Endodermal cell (in vitro differentiated cells): ENCODE data around the gene B4GALNT3. TPM values are rescaled to one million over a fixed set of nuclear protein-coding genes. Genes with fewer than 3 reads are reported as not detected.

Source experiments
- DNase-seq: peaks from one replicate; pipeline ENCODE4 v3.0.0-alpha.2; 2017
- H3K27ac ChIP-seq: 2 replicates; pipeline ENCODE4 v1.5.1; 2013; ENCODE audit warnings: mild to moderate bottlenecking, low read depth, low read length, moderate library complexity
- H3K27me3 ChIP-seq: 2 replicates; pipeline ENCODE4 v1.6.1; 2013; ENCODE audit warnings: mild to moderate bottlenecking, low read length, moderate library complexity; ENCODE audit not compliant: insufficient read depth, control insufficient read depth, poor library complexity, severe bottlenecking
- H3K36me3 ChIP-seq: 2 replicates; pipeline ENCODE4 v1.7.0; 2013; ENCODE audit warnings: mild to moderate bottlenecking, low read length, moderate library complexity; ENCODE audit not compliant: control insufficient read depth, insufficient read depth
- H3K4me1 ChIP-seq: one replicate; pipeline ENCODE4 v1.7.0; 2013; ENCODE audit warnings: low read length; ENCODE audit not compliant: control insufficient read depth, insufficient read depth
- H3K4me3 ChIP-seq: 2 replicates; pipeline ENCODE4 v1.5.1; 2013; ENCODE audit warnings: mild to moderate bottlenecking, low read length, moderate library complexity
- H3K9ac ChIP-seq: 2 replicates; pipeline ENCODE4 v1.6.1; 2013; ENCODE audit warnings: mild to moderate bottlenecking, low read length, moderate library complexity; ENCODE audit not compliant: poor library complexity, severe bottlenecking; ENCODE audit errors: extremely low read depth
- H3K9me3 ChIP-seq: 2 replicates; pipeline ENCODE4 v1.6.1; 2013; ENCODE audit warnings: mild to moderate bottlenecking, low read length, moderate library complexity; ENCODE audit not compliant: control insufficient read depth
- H3K27ac Mint-ChIP-seq: 2 replicates; pipeline ENCODE4 v1.8.0; 2020; ENCODE audit warnings: mixed read lengths
- H3K27me3 Mint-ChIP-seq: 2 replicates; pipeline ENCODE4 v1.8.0; 2021; ENCODE audit warnings: mild to moderate bottlenecking, mixed read lengths; ENCODE audit not compliant: insufficient read depth
- H3K36me3 Mint-ChIP-seq: 2 replicates; pipeline ENCODE4 v1.8.0; 2020; ENCODE audit warnings: low read depth, mixed read lengths
- H3K4me1 Mint-ChIP-seq: 2 replicates; pipeline ENCODE4 v1.8.0; 2020; ENCODE audit warnings: mixed read lengths
- H3K4me3 Mint-ChIP-seq: 2 replicates; pipeline ENCODE4 v1.8.0; 2020; ENCODE audit warnings: mild to moderate bottlenecking, moderate library complexity, mixed read lengths
- H3K9me3 Mint-ChIP-seq: 2 replicates; pipeline ENCODE4 v1.8.0; 2020; ENCODE audit warnings: mild to moderate bottlenecking, mixed read lengths
- CTCF ChIP-seq: fragments of 200-600 bp; sonication (generic); conservative IDR thresholded peaks from 2 replicates; pipeline ENCODE4 v1.5.0; 2021; ENCODE audit warnings: antibody characterized with exemption, mild to moderate bottlenecking
- WGBS, 2 experiments: methylation state at CpG; one replicate each; pipeline versions ENCODE4 v1.1.5 to v1.1.7; 2013; ENCODE audit warnings: missing lambda C conversion rate in 2 of 2, mixed read lengths in 1 of 2; ENCODE audit not compliant: insufficient coverage in 1 of 2, insufficient read length in 1 of 2; 5-methylcytosine and 5-hydroxymethylcytosine counted together
- total RNA-seq, 2 donors: library from RNA; stranded (reverse); fragmentation: NEBNext Ultra II Directional in 1 of 2; extraction: Animal tissue kit (Norgen Biotek cat#: 25700) in 1 of 2; gene quantifications; 2 replicates in 1 of 2; 3 replicates in 1 of 2; pipeline ENCODE4 v1.2.1, GENCODE V29; 2021

Gene B4GALNT3
- total RNA-seq, 2 donors from 2014 or later: 61.5 to 155 TPM

GRCh38 chr12:459050-459429, 699 bp upstream of the B4GALNT3 start:
- Mint-ChIP-seq H3K9me3 (peaks cover 5% of the 10 kb centered on the region), H3K27me3 (peaks cover 37% of the 10 kb centered on the region), H3K4me3 (peak overlapping the region; percentile 75), H3K4me1 (peaks cover 42% of the 10 kb centered on the region), H3K36me3 (peaks cover 8% of the 10 kb centered on the region), H3K27ac (no peak overlapping the region)
- 82 to 88% methylated on average over 5 of the region's 5 CpGs for WGBS, 2 experiments
- Histone ChIP-seq H3K9ac (peak overlapping the region; percentile 48), H3K9me3 (no peaks in the 10 kb centered on the region), H3K36me3 (no peaks in the 10 kb centered on the region), H3K4me3 (peak overlapping the region; percentile 89), H3K4me1 (peaks cover 17% of the 10 kb centered on the region), H3K27ac (no peak overlapping the region), H3K27me3 (peaks cover 13% of the 10 kb centered on the region)
- DNase-seq: no peak
- TF ChIP-seq CTCF: no peak

GRCh38 chr12:460261-461230, 807 bp downstream of the B4GALNT3 start:
- WGBS, 2 experiments: 1 to 3% methylated on average over 36 to 109 of the region's 109 CpGs
- peaks cover 50% of the 10 kb centered on the region for H3K4me1 Mint-ChIP-seq
- Histone ChIP-seq H3K4me3 (peak overlapping the region; percentile 75), H3K4me1 (peaks cover 19% of the 10 kb centered on the region), H3K27me3 (peaks cover 13% of the 10 kb centered on the region), H3K9ac (peak overlapping the region; percentile 15), H3K36me3 (no peaks in the 10 kb centered on the region), H3K9me3 (no peaks in the 10 kb centered on the region), H3K27ac (no peak overlapping the region)
- H3K9me3 Mint-ChIP-seq: peaks cover 3% of the 10 kb centered on the region
- H3K27ac Mint-ChIP-seq: peak overlapping the region; percentile 49
- peaks cover 8% of the 10 kb centered on the region for H3K36me3 Mint-ChIP-seq
- no peak for TF ChIP-seq CTCF
- H3K27me3 Mint-ChIP-seq: peaks cover 37% of the 10 kb centered on the region
- DNase-seq: peak; percentile 75
- peak overlapping the region; percentile 75 for H3K4me3 Mint-ChIP-seq

GRCh38 chr12:461425-461824, 1.7 kb downstream of the B4GALNT3 start:
- WGBS, 2 experiments: 72 to 75% methylated on average over 13 of the region's 13 CpGs
- H3K27ac Mint-ChIP-seq: no peak overlapping the region

More at GRCh38 chr12:461425-461824, 1.7 kb downstream of the B4GALNT3 start:
- peaks cover 37% of the 10 kb centered on the region for H3K27me3 Mint-ChIP-seq
- H3K27me3 ChIP-seq: peaks cover 13% of the 10 kb centered on the region
- H3K27ac ChIP-seq: no peak overlapping the region
- H3K36me3 Mint-ChIP-seq: peaks cover 12% of the 10 kb centered on the region
- H3K9me3 ChIP-seq: no peaks in the 10 kb centered on the region
- TF ChIP-seq CTCF: no peak
- H3K4me3 Mint-ChIP-seq: peak overlapping the region; percentile 75
- H3K4me1 ChIP-seq: peaks cover 19% of the 10 kb centered on the region
- peaks cover 3% of the 10 kb centered on the region for H3K36me3 ChIP-seq
- H3K4me1 Mint-ChIP-seq: peaks cover 44% of the 10 kb centered on the region
- H3K4me3 ChIP-seq: peak overlapping the region; percentile 75
- H3K9ac ChIP-seq: no peak overlapping the region
- peaks cover 3% of the 10 kb centered on the region for H3K9me3 Mint-ChIP-seq
- peak; percentile 59 for DNase-seq
